ENCODE measurements around the gene BCAS1.
A peak's percentile ranks its signal among the peaks of the same experiment; 100 is the strongest.

BCAS1 gene

DNA sequence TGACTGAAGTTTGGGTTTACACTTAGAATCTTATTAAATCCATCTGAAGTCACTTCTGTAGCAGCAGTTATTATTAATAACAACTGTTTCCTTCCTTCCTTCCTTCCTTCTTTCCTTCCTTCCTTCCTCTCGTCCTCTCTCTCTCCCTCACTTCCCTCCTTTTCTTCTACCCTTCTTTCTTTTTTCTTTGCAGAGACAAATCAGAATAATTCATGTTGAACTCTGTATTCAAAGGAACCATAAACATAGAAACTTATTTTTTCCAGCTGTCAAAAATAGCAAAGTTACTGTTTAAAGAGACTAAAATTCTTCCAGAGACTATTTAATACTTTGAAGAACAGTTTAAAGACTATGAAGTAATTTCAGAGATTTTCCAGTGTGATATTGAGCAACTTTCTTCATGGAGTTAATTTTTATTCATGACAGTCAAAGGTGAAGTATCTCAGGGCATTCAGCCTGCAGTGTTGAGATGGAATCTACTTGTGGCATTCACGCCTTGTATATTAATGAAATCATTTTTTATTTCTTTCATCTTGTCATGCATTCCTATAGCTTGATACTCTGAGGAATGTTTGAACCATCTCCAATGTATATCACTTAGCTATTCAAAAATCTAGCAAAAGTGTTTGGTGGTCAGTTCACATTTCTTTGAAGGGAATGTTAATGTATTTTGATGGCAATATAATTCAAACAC is 109.7 kb downstream of the BCAS1 start:
- DNase-seq (ENCODE audit: low read depth): peak; percentile 21

GRCh38 chr20:53959911-53960578 is 110.3 kb downstream of the BCAS1 start:
- peak; percentile 54 for DNase-seq (ENCODE audit: low read depth)

DNA sequence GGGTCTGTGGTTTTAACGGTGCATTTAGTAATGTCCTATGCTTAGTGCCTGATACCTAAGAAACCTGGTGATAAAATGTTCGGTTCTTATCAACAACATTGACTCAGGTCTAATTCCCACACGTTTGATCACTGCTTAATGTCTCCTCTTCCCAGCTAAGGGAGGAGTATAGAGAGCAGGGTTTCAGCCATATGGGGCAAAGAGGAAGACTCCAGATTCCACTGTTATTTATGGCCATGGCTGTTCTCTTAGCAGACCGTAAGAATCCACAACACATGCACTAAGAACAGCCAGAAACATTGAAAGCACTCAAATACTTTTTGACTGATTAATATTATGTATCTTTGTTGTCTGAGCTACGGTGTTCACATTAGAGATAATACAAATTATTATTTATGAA is 112.1 kb downstream of the BCAS1 start:
- DNase-seq (ENCODE audit: low read depth): no peak

DNA sequence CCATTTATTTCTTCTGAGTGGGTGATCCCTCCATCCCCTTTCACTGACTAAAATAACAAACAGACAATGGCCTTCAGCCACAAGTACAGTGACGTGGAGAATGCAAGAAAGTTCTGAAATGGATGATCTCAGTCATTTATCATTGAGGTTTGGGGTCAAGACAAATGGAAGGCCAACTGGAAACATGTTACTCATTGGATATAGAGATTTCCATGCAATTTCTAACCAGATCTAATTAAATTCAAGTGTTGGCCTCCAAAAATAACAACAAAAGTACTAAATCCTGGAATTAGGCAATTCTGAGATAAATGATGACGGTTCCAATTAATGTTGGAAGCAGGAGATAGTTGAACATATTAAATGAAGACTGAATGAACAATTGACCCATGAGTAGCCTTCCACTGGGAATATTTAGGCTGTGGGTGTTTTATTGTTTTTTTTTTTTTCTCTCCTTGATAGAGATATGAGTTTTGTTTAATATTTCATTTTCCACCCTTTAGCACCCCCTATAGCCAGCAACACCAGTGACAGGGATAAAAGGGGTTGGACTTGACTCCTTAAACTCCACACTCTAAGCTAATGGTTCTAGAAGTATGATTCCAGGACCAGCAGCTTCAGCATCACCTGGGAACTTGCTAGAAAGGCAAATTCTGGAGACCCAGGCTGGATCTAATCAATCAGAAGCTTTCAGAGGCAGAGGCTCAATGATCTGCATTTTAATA is 112.8 kb downstream of the BCAS1 start:
- DNase-seq (ENCODE audit: low read depth): peak; percentile 58

GRCh38 chr20:53956013-53956715 is 114.2 kb downstream of the BCAS1 start:
- DNase-seq (ENCODE audit: low read depth): no peak

GRCh38 chr20:53954723-53955658 is 115.4 kb downstream of the BCAS1 start:
- no peak for DNase-seq (ENCODE audit: low read depth)

DNA sequence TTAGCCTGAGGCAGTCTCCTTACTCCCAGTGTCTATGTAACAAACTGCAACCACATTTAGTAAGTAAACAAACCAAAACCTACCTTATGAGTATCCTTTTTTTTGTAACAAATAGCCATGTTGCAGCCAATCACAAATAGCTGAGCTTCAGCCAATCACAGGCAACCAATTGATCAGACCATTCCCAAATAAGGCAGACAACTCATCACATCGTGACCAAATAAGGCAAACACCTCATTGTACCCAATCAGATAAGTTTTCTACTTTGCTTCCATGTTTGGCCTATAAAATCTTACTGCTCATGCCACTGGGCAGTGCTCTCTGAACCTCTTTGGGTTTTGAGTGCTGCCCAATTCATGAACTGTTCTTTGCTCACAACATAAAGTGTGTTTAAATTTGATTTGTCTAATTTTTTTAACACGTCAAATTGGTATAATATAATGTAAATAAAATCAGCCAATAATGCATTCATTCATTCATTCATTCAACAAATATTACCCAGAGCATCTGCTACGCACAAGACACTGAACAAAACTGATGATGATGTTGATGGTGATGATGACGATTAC is 117.8 kb downstream of the BCAS1 start:
- DNase-seq (ENCODE audit: low read depth): no peak

GRCh38 chr20:53950578-53950977 is 119.8 kb downstream of the BCAS1 start:
- DNase-seq (ENCODE audit: low read depth): no peak

DNA sequence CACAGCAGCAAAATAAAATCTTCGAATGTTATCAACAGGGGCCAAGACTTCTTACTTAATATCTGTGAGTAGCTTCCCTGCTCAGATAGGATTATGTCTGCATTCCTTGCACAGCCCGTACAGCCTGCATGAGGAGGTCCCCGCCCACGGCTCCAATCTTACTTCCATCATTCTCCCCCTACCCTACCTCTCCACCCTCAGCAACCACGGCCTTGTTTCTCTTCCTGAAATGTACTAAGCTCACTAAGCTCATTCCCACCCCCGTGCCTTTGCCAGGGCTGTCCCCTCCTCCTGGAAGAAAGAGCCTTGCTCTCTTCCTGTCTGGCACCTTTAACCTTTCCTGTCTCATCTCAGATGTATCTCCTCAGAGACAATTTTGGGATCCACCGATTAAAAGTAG is 120.4 kb downstream of the BCAS1 start:
- no peak for DNase-seq (ENCODE audit: low read depth)

DNA sequence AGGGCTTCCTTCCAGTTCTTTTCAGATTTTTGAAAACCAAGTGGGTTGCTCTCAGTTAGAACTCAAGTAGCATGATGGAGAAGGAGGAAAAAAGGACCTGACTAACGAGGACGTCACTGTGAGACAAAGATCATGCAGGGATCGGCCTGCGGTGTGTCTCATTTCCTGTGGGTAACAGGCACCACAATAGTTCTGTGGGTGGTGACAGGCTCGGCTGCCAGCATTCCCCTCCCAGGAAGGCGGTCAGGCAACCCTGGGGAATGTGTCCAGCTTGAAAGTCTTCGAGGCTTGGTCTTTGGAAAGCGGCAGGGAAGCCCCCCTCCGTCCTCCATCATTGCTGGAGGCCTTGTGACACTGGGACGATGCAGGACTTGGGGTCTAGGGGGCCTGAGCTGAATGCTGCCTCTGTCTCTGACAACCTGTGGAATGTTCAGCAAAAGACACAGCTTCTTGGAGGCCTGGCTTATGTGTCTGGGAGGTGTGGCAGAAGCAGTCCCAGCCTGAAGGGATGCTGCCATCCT is 121.0 kb downstream of the BCAS1 start:
- peak; percentile 73 for DNase-seq (ENCODE audit: low read depth)

DNA sequence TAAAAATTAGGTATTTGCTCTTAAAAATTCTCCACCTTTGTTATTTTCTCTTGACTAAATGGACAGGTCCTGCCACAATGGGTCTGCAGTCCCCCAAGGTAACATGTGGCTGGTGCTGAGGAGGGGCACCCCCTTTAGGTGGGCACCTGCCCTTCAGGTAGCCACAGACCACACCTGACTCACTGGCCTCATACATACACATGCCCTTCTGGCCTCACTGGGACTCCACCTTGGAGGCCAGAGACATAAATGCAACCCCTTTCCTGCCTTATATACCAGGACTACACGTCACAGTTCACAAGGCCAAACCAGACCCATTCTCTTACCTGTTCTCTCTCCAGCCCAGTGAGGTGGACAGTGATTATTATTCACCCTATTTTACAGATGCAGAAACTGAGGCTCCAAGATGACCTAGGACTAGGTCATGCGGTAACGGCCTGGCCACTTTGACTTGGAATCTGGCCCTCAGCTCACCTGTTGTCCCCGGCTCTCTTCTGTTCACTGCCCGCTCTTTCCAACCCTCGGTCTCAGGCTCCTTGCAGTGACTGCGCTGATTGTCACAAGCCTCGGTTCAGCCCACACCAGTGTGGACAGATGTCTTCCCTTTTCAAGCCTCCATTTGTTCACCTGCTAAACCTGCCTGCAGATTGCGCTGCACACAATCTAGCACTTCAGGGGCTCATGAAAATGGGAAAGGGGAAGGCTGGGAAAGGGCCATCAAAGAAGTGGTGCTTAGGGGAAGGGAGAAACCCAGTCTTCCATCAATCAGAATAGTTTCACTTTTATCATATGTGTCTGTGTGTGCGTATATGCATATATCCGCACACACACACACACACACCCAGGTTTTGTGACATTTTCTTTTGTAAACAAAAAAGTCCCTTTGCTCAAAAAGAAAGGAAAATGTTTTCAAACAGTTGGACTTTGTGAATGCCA is 121.7 kb downstream of the BCAS1 start:
- no peak for DNase-seq (ENCODE audit: low read depth)

DNA sequence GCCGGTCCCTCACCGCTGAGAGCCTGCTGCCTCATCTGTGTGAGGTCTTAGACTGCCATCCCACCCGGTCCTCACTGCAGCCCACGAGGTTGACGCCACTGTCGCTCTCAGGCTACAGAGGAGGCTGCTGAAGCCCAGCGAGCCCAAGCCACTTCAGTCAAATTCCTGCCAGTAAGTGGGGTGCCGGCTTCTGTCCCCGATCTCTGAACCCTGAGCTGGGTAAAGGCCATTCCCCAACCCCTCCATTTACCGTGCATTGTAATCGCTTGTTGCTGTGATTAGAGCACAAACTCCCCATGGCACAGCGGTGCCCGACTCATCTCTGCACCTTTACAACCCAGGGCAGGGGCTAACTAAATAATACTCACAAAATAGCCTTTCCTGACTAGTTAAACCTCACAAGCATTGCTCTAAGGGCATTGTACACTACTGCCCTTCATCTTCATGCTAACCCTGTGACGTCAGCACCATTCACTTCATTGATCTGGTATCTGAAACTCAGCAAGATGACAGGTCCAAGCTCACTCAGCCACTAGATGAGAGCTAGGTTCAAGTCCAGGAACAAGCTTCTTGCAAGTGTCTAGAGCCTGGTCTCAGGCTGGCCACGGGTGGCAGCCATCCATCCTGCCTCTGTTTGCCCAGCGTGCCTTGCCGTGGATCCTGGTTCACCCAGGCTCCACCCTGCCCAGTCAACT is 122.7 kb downstream of the BCAS1 start:
- DNase-seq (ENCODE audit: low read depth): no peak

DNA sequence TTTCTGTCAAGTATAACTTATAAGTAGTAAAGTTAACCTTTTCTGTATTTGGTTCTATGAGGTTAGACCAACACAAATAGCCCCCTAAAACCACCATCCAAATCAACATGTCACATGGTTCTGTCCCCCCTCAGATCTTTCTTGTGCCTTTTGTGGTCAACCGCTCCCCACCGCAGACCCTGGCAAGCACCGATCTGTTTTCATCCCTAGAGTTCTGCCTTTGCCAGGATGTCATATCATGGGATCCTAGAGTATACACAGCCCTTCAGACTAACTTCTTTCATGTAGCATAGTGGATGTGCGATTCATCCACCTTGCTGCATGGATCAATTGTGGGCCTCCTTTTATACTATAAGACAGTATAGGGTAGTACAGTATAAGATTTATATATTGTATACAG is 124.3 kb downstream of the BCAS1 start:
- DNase-seq (ENCODE audit: low read depth): no peak

DNA sequence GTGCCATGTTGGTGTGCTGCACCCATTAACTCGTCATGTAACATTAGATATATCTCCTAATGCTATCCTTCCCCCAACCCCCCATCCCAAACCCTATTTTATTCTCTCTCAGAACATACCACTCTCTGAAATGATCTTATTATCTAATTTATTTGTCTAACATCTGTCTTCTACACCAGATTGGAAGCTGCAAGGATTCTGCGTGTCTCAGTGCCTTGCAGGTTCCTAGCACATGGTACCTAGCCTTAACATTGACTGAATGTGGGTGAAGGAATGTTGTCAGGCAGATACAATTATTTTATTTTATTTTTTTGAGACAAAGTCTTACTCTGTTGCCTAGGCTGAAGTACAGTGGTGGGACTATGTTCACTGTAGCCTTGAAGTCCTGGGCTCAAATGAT is 124.9 kb downstream of the BCAS1 start:
- DNase-seq (ENCODE audit: low read depth): no peak

GRCh38 chr20:53944796-53945195 is 125.6 kb downstream of the BCAS1 start:
- DNase-seq (ENCODE audit: low read depth): no peak

GRCh38 chr20:53943522-53944291 is 126.7 kb downstream of the BCAS1 start:
- no peak for DNase-seq (ENCODE audit: low read depth)

DNA sequence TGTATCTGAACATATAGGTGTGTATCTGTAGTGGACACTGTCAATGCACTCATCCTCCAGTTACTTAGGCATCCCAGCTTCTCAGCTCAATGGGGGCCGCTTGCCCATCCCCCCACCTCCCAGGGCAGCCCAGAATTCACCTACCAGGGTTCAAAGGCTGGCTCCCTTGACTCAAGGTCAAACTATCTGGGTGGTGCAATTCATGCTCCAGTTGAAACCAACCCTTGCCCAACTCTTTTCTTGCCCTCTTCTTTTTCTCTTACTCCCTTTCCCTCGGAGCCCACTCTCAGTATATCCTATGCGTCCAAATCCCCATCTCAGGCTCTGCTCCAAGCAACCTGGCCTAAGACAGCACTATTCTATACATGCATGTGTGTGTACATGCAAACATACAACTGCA is 127.4 kb downstream of the BCAS1 start:
- DNase-seq (ENCODE audit: low read depth): no peak

DNA sequence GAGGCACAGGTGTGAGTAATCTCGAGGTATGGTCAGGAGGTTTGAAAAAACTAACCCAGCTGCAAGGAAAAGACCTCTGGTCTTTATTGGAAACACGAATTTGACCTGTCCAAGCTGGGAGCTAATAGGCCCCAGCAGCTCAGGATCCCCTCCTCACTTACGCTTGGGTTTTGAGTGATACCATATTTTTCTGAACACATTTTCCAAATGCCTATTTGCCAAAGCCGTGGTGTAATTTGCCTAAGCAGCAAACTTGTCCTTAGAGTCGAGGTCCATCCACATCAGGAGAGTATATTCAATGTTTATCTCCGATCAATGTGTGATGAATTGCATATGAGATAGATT is 128.0 kb downstream of the BCAS1 start:
- DNase-seq (ENCODE audit: low read depth): no peak
